NCI-H128 (cell line): ENCODE data around the gene GON7.
"Not testable (repeated sequence)": the region's sequence is repeated elsewhere in the genome, so short reads cannot be mapped to it uniquely, and the experiment has no call there.

Experiments
- DNase-seq: peaks from one replicate; lab custom pipeline; 2025; ENCODE audit not compliant: unreplicated experiment; lab: John Stamatoyannopoulos, UW

The GON7 gene, protein sequence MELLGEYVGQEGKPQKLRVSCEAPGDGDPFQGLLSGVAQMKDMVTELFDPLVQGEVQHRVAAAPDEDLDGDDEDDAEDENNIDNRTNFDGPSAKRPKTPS

DNA sequence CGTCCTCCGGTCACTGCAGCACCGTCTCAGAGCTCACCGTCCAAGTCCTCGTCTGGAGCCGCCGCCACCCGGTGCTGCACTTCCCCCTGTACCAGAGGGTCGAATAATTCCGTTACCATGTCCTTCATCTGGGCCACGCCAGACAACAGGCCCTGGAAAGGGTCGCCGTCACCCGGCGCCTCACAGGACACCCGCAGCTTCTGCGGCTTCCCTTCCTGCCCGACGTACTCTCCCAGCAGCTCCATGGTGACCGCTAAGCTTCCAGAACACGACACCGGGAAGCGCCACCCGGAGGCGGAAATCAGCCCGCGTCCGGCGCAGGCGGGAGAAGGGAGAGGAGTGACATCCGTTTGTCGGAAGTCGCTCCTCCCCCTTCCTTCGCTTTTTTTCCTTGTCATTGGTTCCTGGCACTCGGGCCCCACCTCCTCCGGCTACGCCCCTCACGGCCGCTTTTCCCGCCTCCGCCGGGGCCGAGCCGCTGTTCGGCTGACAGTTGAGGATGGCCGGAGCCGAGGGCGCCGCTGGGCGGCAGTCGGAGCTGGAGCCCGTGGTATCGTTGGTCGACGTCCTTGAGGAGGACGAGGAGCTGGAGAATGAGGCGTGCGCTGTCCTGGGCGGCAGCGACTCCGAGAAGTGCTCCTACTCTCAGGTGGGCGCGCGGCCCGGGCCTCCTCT is at the start of gene GON7, which contains the start of gene UBR7:
Gene GON7 (minus strand): TSS at position 273 of the 675 bp plus-strand sequence. CDS start 28 bp downstream, at position 245.
Gene UBR7 (plus strand): TSS at position 464 of the 675 bp plus-strand sequence. CDS start 36 bp downstream, at position 500.
- DNase-seq, result peak; percentile 97

DNA sequence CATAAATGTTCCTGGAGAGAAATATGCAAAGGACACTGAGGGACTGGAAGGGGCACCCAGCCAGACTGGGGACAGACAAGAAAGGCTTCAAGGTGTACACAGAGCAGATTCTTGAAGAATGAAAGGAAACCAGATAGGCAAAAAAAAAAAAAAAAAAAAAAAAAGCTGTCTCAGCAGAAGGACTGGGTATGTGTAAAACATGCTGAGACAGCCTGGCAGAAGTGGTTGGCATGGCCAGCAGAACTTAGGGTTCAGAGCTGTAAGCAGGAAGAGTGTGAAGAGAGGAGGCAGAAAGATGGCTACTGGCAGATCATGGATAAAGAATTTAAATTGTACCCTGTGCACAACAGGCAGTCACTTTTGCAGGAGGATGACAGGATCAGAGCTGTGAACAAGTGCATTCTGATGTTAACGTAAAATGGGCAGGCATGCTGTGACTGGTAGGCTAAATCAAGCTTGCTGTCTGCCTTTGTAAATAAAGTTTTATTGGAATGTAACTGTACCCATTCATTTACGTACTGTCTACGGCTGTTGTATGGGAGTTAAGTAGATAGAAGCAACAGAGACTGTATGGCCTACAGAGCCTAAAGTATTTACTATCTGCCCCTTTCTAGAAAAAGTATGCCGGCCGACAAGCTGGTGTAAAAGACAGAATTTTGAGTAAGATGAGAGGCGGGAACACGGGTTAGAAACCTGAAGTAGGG is 42.4 kb upstream of the GON7 start:
- no peak for DNase-seq

DNA sequence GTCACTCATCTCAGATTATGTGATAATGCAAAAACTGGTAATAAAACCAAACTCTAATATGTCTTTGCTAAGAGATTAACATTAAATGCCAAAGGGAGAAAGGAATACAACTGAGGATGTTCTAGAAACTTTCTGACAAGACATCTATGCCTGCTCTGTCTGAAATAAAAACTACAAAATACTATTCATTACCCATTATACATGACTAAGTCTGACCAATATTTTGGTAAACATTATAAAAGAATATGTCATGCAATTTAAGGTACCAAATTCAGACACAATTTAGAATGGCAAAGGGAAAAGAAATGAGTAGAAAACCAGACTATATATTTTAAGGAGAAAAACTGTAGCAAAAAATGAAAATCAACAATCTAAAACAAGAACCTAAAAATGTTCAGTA is 39.7 kb upstream of the GON7 start:
- DNase-seq, result no peak

DNA sequence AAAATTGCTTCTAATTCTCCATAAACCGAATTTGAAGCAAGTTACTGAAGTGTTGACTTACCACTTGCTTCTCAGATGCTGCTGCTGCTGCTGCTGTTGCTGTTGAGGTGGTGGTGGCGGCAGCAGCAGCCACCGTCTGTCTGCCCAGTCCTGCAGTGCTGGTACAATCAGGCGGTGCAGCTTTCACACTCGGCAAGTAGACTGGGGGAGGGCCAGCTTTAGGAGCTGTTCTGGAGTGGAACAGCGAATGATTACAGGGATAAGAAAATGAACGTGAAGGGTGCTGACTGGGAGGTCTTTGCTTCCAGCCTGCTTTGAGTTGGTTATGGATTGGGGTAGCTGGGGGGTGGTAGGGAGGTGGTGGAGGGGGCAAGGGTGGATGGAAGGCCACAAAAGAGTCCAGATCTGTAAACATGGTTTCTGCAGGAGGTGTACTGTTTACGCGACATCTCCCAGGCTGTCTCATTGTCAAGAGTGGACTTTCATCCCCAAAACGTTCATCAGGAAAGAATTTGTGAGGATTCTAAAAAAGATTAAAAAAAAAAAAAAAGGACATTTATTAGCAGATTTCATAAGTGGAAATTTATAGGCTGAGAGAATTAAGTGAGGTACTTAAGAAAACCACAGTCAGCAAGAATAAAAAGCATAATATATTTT is 39.0 kb upstream of the GON7 start:
- DNase-seq, result no peak

DNA sequence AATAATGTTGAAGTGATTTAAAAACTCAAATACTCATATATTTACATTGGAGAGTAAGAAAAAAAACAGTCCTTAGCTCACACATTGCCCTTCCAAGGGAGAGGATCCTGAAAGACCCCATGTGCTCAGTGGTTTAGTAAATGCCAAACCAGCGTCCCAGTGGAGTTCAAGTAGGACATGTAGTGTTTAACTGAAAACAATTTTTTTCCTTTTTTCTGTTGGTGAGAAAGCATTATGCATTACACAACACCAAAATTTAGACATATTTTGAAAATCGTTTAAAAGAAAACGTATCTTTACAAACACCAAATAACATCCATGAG is 33.8 kb upstream of the GON7 start:
- DNase-seq, result no peak

DNA sequence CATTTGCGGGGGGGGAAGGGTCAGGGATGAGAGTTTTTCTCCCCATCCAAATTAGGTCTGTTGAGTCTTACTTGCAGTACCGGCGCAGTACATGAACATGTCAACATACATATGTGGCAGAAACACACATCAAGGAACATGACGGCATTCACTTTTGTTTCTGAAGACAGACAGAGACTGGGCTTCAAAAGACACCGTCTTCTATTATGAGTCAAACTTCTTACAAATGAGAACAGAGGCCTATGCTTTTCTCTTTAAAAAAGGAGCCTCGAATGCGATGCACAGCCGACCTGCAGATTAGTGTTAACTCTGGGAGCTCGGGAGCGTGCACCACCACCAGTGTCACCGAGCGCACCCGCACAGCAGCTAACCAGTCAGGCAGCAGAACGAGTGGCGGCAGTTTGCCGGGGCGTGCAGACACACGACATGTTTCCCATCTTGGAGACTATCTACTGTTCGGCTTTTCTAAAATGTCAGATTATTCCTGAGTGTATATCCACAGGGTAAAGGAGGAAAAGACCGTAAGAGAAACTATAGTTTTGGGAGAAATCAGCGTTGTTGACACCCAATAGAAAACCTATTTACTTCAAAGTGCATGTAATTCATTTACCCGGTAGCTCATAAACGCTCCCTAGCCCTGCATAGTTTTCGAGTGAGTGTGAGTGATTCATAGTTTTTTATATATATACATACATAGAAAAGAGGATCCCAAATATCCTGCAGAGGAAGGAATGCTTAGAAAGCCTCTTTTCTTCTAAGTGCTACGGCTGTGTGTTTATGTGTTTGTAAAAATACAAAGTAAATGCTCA is 33.2 kb upstream of the GON7 start:
- no peak for DNase-seq

DNA sequence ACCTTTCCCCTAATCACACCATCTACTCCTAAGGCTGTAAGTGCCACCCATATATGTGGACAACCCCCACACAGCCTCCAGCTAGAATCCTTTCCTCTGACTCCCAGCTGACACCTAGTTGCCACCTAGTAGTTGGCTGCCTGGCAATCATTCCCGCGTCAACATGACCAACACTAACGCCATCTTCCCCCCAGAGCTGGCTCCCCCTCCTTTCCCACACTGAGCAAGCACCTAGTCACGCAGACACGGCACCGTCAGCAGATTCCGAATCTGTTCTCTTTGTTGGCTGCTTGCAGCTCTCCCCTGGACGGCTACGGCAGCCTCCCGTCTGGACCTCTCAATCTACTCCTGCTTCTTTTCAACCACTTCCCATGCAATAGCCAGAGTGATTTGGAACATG is 27.9 kb upstream of the GON7 start:
- no peak for DNase-seq

DNA sequence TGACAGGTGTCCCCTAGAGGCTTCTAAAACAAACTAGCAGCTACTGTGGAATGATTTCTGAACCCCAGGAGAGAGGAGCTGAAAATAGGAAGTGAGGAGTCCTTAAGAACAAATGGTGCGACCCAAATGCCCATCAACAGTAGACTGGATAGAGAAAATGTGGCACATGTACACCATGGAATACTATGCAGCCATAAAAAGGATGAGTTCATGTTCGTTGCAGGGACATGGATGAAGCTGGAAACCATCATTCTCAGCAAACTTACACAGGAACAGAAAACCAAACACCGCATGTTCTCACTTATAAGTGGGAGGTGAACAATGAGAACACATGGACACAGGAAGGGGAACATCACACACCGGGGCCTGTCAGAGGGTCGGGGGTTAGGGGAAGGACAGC is 26.2 kb upstream of the GON7 start:
- not testable (repeated sequence) for DNase-seq

DNA sequence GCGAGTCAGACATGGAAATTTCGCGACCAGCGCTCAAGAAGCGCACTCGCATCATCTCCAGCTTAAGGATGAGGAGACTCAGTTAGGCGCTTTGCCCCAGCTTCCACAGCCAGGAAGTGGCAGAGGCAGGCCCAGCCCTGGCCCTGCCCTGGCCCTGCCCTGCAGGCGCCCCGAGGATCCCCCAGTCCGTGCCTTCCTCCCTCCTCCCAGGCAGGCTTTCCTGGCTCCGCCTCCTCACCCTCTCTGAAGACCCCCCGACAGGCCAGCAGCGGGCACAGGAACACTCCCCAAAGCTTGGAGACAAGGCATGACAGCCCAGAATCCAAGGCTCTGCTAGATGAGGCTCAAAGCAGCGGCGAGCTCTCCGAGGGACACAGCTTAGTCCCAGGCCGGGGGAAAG is 25.3 kb upstream of the GON7 start:
- no peak for DNase-seq

DNA sequence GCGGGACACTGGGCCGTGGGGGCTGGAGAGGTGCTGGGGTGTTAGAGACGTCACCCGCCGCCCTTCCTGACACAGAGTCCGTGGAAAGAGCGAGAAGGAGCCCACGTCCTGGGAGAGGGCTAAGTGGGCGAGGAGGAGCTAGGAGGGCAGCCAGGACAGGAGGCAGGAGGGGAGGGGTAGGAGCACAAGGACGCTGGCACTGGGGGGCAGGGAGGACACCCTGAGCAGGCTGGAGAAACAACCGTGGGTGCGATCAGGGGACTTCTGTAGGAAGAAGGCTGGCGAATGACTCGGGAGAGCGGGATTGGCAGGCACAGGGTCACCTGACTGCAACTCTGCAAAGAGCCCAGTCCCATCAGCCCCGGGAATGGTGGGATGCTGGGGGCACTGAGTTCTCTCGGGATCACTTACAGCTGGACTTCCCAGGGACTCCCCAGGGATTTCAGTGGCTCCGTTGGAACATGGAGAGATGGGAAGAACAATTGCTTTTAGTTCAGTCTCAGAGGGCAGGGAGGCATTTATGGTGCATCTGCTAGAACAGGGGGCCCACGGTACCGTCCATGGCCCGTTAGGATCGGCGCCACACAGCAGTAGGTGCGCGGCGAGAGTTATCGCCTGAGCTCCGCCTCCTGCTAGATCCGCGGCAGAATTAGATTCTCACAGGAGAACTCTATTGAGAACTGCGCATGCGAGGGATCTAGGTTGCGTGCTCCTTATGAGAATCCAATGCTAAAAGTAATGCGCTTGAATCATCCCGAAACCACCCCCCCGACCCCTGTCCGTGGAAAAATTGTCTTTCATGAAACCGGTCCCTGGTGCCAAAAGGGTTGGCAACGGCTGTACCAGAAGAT is 24.5 kb upstream of the GON7 start:
- peak; percentile 48 for DNase-seq

DNA sequence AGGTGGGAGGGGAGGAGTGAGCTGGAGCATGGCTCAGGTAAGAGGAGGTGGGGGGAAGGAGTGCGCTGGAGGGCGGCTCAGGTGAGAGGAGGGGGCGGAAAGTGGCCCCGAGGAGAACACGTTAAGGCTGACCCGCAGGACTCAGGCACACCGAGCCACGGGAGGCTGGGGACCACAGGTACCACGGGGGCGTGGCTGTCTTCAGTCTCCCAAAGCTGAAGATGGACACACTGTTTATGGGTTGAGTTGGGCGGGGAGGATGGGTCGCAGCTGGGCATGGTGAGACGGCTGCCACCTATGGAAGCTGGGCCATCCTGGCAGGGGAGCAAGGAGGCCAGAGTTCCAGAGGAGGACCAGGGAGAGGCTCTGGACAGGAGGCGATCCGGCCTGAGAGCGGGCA is 23.7 kb upstream of the GON7 start:
- no peak for DNase-seq

DNA sequence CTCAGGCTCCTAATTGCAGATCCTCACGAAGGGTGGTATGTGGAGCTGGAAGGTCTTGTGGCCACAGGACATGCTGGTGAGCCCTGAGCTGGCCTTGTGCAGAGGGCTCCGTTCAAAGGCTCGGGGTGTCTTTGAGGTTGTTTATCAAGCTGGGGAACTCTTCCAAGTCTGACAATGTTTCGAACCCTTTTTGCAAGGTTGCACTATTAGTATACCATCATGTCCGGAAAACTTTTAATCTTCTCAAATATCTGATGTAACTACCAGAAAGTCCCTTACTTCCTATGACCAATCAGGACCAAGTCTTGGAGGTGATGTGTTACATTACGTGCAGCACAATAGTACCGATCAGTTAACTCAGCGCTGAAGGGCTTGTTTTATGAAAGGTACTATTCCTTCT is 21.7 kb upstream of the GON7 start:
- no peak for DNase-seq

DNA sequence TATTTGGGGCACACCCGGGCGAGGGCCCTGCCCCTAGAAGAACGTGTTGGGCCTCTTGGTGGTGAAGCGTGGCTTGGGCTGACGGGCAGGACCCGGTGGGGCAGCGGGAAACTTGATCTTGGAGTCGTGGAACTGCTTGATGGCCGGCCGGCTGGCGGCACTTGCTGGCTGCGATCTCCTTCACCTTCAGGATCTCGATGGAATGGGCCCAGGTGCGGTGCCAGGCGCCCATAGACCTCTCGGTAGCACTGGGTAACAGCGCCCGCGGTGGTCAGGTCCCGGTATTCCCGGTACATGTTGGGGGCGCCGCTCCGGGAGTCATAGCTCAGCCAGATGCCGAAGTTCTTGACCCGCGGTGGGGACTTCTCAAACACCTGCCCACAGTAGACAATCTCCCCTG is 16.7 kb upstream of the GON7 start:
- DNase-seq, result no peak

DNA sequence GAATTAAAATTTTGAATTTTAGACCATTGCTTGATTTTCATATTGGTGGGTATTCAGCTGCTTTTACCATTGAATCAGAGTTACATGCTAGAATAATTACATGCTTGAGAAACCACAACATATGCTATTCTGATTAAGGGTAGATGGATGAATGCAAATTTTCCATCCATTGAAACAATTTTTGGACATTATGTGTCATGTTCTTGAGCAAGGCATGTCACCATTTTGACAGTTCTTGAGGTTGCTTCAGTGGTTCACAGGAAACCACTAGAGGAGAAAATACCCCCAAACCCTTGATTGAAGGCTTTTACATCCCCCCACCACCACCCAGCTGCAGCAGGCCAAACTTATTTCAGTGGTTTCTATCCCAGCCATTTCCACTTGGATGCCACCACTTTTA is 13.6 kb upstream of the GON7 start:
- no peak for DNase-seq

DNA sequence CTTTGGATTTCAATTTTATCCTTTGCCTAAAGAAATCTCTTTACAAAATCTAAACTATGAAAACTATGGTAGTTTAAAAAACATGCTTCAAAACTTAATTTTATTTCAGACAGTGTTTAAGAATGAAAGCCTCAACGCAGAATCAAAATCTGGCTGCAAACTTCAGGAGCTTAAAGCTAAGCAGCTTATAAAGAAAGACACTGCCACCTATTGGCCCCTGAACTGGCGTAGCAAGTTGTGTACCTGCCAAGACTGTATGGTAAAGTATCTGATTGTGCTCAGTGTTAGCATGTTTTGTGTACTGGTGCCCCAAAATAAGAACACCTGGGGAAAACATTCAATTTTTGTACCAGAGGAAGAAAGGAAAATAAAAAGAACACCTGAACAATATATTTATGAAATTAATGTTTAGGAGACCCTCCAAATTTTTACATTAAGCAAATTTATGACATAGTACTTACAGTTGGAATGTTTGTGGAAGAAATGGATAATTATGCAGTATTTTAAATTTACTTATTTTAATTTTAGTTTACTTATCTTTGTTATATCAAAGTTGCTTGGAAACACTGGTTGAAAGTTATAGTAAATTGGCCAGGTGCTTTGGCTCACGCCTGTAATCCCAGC is 12.3 kb upstream of the GON7 start:
- peak; percentile 30 for DNase-seq

DNA sequence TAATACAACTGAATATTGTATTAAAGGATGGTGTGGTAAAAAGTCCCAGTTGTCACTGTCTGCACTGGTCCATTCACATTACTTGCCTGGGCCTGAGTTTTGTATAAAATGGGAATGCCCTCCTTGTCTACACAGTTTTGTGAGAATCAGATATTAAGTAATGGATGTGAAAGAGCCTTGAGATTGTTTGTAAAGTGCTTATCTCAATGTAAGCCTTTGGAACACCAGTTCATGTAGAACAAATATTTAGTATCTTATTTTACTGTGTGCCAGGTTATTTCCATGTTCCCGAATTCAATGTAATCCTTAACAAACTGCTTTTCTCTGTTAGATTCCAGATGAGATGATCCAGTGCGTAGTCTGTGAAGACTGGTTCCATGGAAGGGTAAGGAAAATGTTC is 7.7 kb upstream of the GON7 start:
- no peak for DNase-seq

DNA sequence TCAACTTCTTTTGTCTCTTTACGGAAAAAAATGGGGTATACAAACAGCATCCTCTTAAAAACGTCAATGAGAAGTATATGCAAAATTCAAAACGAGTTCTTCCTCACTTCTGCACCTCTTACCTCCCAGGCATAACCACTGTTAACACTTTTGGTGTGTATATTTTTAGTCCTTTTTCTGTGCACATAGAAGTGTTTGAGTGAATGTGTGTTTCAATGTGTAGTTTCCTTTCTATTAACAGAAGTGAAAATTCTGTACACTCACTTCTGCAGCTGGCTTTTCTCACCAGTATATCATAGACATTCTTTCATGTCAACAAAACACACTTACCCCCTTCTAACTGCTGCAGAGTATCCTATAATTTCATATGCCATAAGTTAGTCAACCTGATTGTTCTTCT is 5.6 kb upstream of the GON7 start:
- no peak for DNase-seq

DNA sequence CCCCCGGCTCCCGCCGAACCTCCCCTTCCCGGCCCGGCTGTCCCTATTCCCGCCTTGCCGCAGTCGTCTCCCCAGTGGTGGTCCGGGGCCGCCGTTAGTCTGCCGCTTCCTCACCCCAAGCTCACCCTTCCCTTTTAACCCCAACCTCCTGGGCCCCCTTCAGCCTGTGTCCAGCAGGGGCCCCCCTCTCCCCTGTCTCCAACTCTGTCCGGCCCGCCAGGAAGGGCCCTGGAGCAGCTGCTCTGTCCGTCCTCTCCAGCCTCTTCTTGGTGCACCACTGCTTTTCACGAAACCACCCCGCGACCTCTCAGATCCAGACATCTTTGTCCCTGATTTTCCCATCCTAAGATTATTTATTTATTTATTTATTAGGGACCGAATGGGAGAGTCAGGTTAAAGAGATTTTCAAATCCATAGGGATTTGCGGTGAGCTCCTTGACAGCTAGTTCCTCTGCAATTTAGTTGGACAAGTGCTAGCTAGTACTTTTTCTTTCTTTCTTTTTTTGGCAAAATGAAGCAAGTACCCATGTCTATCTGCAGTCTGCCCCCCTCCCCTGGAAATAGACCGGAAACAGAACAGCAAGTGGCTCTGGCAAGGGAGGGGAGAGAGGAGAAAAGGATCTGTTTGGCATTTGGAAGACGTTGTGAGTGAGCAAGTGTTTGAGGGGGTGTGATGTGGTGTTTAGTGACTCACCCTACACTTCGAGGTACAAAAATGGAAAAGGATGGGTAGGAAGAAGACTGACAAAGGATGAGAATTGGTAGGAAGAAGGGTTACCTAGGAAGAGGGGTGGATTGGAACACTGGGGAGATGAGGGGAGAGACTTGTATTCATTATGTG is 823 bp upstream of the GON7 start:
- DNase-seq, result no peak

DNA sequence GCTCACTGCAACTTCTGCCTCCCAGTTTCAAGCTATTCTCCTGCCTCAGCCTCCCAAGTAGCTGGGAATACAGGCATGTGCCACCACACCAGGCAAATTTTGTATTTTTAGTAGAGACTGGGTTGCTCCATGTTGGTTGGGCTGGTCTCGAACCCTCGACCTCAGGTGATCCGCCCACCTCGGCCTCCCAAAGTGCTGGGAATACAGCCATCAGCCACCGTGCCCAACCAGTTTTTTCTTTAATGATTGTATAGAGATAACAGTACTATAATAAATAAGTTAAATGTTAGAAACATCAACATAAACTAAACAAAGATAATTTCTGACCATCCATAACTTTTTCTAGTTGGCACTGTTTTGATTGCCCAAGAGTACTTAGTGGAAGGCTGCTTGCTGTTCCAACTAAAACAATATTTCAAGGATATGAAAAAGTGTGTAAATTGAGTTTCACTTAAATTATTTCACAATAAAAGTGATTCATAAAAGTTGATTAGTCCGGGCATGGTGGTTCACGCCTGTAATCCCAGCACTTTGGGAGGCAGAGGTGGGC is 5.6 kb downstream of the GON7 start:
- DNase-seq, result no peak
